Measurements from ENCODE around the gene TYW1B.
"Not testable (repeated sequence)": the region's sequence is repeated elsewhere in the genome, so short reads cannot be mapped to it uniquely, and the experiment has no call there.

GRCh38 chr7:72822497-72822896 is 5.5 kb downstream of the TYW1B start:
- not testable (repeated sequence) for TF ChIP-seq NFRKB (IDR thresholded peaks at IDR 0.05); FOXM1 (IDR thresholded peaks at IDR 0.05; ENCODE audit: borderline replicate concordance); HDGF (IDR thresholded peaks at IDR 0.05; ENCODE audit: borderline replicate concordance); L3MBTL2 (conservative IDR thresholded peaks at IDR 0.05); ZNF384 (IDR thresholded peaks at IDR 0.05); CTBP1 (IDR thresholded peaks at IDR 0.05; ENCODE audit: borderline replicate concordance); BHLHE40 (IDR thresholded peaks at IDR 0.05; ENCODE audit: borderline replicate concordance)

Measured in HEK293T (cell line).